Activated CD8-positive, alpha-beta memory T cell treated with anti-CD3 and anti-CD28 coated beads, Interleukin-2, amount 50 U/mL, for 48 hours (primary cell): Measurements from ENCODE around the gene B3GALNT2.
A peak's percentile ranks its signal among the peaks of the same experiment; 100 is the strongest.

Experiments
- DNase-seq: peaks from one replicate; pipeline ENCODE4 v3.0.0-alpha.2; 2020

B3GALNT2 gene

DNA sequence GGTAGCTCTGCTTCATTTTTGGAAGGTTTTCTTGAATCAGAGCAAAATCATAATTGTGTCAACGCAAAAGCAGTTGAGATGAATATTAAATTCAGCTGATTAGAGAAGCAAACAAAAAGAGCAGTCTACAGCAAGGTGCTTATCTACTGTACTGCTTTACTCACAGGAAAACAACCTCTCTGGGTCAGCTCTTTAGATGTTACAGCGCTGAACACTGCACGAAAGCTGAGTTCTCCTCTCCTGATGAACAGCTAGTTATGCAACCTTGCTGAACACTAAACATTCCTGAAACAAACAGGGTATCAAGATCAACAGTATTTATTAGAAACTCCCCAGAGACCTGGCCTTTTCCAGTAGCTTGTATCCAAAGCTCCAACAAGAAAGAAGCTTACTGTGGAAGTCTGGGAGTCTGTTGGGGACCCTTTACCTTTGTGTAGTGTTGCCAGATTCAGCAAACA, 95.7 kb downstream of the B3GALNT2 start:
- peak; percentile 20 for DNase-seq

- DNase-seq = peak; percentile 4
Observed at GRCh38 chr1:235407419-235407818, 96.8 kb downstream of the B3GALNT2 start.

GRCh38 chr1:235404190-235404589, 100.1 kb downstream of the B3GALNT2 start:
- DNase-seq = peak; percentile 2

DNA sequence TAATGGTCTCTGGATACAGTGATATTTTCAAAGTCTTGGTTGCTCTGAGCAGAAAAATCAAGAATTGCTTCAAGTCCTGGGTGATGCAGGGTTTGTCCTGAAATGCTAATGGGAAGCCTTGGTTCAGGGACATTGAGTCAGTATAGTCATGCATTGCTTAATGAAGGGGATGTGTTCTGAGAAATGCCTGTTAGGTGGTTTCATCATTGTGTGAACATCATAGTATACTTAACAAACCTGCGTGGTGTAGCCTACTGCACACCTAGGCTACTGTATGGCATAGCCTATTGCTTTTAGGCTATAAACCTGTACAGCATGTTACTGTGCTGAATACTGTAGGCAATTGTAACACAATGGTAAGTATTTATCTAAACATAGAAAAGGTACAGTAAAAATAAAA, 100.7 kb downstream of the B3GALNT2 start:
- no peak for DNase-seq

DNA sequence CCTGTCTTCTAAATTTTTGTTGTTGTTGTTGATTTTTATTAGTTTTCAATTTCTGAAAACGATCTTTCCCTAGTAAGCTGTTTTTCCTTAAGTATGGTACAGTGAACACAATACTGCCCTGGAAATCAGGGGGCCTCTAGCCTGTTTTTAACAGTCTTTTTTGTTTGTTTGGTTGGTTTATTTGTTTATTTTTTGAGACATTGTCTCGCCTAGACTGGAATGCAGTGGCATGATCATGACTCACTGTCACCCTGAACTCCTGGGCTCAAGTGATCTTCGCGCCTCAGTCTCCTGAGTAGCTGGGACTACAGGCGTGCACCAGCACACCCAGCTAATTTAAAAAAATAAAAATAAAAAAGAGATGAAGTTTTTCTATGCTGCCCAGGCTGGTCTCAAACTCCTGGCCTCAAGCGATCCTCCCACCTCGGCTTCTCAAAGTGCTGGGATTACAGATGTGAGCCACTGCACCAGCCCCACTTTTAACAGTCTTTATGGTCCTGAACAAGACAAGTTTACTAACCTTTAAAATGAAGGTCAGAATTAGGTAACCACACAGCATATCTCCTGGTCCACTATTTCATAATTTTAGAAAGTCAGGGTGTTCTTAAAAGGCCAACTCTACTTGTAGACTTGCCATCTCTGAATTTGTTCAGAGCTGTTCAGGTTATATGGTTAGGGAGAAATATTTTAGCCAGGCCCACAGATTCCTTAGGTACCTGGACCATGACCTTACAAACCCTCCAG, 101.6 kb downstream of the B3GALNT2 start:
- peak; percentile 3 for DNase-seq

DNA sequence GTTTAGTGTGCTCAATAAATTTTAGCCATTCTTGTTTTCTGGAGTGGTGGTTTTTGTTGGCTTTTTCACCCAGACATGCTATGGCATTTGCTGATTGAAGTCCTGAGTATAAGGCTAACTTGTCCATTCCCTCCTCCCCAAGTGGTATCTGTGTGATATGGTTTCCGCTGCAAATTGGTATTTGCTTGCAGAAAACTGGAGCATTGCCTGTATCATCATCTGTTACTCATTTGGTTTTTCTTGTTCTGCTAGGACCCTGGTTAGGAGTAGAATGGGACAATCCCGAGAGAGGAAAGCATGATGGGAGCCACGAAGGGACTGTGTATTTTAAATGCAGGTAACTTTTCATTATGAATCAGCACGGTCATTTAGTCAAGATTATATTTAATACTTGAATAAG, 103.0 kb downstream of the B3GALNT2 start:
- DNase-seq = no peak
